Embryonic facial prominence (tissue), 1 donor: ENCODE results near the gene GANAB.
"Not testable (repeated sequence)": the region's sequence is repeated elsewhere in the genome, so short reads cannot be mapped to it uniquely, and the experiment has no call there.

Source experiments
- DNase-seq: peaks from one replicate; pipeline ENCODE4 v3.0.0-alpha.2; 2016; ENCODE audit errors: extremely low spot score

Gene GANAB

GRCh38 chr11:62645946-62646824 is at the start of gene GANAB:
TSS of gene GANAB (minus strand) at chr11:62646613. CDS start at chr11:62646599, 14 bp downstream.
- DNase-seq: peak; percentile 96

DNA sequence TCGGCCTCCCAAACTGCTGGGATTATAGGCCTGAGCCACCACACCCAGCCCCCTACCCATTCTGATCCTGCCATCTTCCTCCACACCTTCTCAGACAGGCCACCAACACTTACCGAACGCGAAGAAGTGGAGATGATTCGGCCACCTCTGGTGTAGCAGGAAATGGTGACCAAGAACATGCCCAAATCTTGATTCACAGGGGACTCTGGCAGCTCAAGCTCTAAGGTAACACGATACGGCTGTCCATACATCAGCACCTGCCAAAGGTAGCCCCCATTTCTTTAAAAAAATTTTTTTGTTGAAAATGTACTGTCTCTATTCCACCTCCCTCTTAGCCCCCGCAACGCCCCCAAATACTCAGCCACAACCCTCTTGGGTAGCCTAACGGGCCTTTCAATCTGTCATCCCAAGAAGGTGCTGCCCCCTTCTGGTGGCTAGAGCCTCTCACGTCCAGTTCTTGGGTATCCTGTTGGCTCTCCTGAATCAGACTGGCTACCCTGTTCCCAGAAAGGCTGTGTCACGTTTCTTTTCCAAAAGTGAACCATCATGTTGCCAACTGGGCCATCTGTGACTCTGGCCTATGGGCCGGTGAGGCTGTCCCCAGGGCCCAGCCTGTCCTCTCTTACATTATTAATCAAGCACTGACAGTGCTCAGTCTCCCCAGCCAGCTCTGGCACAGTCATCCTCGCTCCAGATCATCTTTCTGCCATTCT is 48.2 kb upstream of the GANAB start:
- no peak for DNase-seq

DNA sequence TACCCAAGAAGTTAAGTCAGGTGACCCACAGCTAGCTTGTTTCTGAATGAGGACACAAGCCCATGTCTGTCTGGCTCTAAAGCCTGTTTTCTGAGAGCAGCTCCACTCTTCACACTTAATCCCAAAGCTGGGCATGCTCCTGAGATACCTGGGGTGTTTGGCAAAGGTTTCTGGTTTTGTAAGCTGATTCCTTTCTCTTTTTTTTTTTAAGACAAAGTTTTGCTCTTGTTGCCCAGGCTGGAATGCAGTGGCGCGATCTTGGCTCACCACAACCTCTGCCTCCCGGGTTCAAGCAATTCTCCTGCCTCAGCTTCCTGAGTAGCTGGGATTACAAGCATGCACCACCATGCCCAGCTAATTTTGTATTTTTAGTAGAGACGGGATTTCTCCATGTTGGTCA is 47.2 kb upstream of the GANAB start:
- not testable (repeated sequence) for DNase-seq

DNA sequence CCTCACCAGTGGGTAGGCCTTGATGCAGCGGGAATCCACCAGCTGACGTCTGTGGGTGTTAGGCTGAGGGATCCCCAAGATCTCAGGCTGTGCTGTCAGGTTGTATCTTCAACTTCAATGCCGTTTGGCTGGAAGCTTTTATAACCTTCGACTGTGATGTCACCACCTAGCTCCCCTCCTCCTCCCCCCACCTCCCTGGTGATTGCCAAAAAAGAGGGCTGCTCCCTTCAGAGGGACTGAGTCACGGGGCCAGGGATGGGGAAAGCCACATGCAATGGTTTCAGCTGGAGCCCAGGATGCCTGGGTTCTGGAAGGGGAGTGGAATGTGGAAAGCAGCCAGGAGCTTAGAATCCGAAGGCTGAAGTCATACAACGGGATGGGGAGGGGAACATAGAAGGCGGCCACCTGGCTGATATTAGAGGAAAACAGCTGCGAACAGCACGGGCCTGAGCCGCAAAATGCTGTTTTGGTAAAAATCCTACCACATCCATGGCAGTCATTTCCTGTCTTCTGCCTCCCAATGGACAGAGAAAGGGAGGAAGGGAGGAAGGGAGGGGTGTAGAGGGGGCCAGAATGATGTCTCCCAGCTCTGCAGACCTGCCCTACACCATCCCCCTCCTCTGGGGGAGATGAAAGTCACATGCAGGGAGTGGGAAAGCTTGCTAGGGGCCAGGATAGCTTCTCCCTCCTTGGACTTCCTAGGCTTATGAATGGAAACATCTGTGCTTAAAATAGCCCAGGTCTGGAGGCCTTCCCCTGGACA is 43.2 kb upstream of the GANAB start, which contains the start of gene LRRN4CL:
LRRN4CL (minus strand) TSS at position 110 of the 763 bp plus-strand sequence. CDS start 1,022 bp downstream, outside the sequence.
- no peak for DNase-seq

DNA sequence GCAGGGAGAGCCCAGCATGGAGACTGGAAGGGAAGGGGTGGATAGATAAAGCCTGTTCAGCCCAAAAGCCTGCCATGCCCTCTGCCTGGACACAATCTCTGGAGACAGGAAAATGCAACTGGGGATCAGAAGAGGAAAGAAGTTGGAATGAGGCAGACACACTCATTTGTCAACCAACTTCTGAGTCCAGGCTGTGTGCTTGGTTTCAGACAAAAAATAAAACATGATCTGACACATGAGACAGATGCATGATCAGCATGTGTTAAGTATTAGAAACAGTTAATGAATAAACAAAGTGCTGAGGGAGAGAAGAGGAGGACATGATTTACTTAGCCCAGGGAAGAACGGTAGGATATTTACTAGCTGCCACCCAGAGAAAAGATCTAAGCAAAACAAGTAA is 42.1 kb upstream of the GANAB start:
- no peak for DNase-seq

DNA sequence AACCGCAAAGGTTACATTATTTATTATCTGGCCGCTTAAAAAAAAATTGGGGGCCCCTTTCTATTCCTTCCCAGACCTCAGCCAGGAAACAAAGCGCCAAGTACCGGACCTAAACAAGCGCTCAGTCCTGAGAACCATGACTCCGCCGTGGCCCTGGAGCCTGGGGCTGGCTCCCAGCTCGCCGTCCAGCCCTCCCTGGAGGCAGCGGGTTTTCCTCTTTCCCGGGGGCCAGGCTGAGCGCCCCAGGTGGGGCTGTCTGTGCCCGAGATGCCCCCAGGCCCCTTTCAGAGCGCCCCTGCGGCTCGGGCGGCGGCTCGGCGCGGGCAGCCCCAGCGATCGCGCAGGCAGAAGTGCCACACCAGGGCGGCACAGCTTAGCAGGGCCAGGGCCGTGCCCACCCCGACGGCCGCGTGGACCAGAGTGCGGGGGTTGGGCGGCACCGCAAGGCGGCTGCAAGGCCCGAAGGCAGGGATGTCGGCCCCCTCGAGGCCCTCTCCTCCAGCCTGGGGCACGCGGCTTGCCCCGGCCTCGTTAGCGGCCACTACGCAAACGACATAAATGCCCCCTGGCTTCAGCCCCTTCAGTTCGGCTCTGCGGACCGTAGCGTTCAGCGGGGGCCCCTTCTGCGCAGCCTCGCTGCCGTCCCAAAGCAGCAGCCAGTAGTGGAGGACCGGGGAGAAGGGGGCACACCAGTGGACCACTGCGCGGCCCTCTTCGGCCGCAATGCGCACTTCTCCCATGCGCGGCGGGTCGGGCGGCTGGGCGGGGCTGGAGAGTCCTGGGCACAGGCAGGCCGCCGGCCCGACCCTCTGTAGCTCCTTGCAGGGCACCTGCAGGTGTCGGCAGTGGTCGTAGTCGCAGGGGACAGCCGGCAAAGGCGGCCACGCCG is 41.3 kb upstream of the GANAB start:
- no peak for DNase-seq

DNA sequence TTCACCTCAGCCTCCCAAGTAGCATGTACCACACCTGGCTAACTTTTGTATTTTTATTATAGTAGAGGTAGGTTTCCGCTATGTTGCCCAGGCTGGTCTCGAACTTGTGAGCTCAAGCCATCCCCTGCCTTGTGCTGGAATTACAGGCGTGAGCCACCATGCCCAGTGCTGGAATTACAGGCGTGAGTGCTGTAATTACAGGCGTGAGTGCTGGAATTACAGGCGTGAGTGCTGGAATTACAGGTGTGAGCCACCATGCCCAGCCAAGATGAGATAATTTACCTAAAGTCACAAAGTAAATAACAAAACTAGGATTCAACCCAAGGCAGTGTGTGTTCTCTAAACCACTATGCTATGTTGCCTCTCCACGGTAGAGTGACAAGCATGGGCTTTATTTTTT is 36.1 kb upstream of the GANAB start:
- no peak for DNase-seq

DNA sequence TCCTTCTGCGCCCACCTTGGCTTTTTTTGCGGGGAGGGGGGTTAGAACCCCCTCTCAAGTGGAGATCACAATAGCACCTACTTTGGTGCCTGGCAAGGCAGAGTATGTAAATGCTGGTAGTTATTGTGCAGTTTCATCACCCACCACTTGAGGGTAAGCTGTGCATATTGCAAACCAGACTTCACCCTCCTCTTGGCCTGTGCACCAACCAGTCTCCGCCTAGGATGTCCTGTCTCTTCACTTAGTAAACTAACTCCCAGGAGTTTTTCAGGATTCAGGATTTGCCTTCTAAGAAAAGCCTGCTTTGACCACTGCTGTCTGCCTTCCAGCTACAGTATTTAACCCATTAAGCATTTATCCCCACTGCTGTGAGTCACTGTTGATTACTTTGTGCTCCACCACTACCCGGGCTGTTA is 34.4 kb upstream of the GANAB start:
- no peak for DNase-seq

GRCh38 chr11:62678770-62679696 is 32.6 kb upstream of the GANAB start, which contains the start of gene UBXN1:
TSS of gene UBXN1 (minus strand) at chr11:62679073. CDS start at chr11:62678923, 150 bp downstream.
- DNase-seq: peak; percentile 86

DNA sequence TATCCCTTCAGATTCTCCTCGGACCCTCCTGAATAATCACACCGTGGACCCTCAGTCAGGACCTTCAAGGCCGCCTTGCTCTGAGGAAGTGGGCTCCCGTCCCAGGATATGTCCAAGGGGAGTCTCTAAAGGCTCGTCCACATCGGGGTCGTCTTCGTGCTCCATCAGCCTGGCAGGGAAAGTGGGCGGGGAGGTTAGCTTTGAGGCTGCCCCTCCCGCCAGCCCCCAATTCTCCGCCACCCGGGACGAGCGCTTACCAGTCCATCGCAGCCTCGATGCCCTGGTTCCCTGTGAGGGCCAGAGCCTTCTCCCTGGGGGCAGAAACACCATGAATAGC is 32.0 kb upstream of the GANAB start:
- no peak for DNase-seq

DNA sequence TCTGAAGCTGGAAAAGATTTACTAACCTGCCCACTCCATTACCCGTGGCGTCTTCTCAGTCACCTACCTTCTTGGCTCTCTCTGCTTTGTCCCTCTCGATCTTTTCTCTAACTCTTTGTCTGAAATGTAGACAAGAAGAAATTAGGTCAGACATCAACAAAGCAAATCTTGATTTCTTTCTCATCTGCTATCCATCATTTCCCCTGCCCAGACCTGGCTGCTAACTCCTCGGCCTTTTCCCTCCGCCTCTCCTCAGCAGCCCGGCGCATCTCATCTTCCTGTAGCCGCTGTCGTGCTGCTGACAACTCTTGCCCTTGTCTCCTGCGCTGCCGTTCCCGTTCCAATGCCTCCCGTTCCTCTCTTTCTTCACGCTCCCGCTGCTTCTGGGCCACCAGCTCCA is 31.3 kb upstream of the GANAB start:
- no peak for DNase-seq

DNA sequence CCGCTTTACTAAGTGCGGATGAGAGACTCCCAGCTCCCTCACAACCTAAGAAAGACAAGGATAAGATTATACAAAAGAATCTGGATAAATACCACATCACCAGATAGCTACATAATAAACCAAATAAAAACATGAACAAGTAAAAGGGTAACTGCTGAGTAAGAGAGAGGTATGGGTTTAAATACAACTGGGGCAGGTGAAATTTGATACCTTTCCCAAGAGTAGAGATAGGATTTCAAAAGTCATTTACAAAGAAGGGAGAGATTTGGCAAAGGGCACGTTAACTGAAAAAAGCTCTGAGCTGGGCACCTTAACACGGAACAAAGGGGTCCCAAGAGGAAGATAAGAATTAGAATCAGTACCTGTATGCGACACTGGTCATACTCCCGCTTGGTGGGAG is 30.7 kb upstream of the GANAB start:
- no peak for DNase-seq

DNA sequence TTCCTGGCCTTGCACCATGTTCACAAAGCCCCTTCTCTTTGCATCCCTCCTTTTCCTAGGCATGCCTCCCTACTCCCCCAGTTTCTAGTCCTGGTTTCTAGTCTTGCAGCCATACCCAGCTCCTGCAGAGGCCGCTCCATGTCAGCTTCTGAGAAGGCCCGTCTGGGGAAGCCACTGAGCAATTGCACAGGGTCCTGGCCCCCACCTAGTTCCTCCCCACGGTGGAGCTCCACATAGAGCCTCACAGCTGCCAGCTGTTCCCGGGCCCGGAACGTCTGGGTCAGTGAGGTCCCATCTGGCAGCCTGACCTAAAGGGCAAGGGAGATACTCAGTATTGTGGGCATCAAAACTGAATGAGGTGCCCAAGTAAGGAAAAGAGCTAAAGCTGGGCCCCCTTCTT is 30.3 kb upstream of the GANAB start:
- DNase-seq: no peak

DNA sequence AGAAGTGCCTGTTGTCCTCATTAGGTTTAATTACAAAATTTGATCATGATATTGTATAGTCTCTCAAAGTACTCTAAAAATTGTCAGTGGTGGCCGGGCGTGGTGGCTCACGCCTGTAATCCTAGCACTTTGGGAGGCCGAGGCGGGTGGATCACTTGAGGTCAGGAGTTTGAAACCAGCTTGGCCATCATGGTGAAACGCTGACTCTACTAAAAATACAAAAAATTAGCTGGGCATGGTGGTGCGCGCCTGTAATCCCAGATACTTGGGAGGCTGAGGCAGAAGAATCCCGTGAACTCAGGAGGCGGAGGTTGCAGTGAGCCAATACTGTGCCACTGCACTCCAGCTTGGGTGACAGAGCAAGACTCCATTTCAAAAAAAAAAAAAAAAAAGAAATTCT is 29.0 kb upstream of the GANAB start:
- not testable (repeated sequence) for DNase-seq

- no peak for DNase-seq
Measured at GRCh38 chr11:62673196-62673525, 26.7 kb upstream of the GANAB start.

DNA sequence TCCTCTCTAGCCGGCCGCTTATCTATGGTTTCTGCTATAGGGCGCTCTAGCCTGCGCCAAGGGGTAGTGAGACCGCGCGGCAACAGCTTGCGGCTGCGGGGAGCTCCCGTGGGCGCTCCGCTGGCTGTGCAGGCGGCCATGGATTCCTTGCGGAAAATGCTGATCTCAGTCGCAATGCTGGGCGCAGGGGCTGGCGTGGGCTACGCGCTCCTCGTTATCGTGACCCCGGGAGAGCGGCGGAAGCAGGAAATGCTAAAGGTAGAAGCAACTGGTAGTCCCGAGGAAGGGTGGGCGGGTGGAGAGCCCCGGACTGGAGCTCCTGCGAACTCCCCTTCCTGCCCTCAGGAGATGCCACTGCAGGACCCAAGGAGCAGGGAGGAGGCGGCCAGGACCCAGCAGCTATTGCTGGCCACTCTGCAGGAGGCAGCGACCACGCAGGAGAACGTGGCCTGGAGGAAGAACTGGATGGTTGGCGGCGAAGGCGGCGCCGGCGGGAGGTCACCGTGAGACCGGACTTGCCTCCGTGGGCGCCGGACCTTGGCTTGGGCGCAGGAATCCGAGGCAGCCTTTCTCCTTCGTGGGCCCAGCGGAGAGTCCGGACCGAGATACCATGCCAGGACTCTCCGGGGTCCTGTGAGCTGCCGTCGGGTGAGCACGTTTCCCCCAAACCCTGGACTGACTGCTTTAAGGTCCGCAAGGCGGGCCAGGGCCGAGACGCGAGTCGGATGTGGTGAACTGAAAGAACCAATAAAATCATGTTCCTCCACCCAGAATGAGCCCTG is 25.4 kb upstream of the GANAB start, which contains the start of the genes LBHD1 and UQCC3:
LBHD1 (minus strand) TSS at position 660 of the 782 bp plus-strand sequence. CDS start 2,236 bp downstream, outside the sequence.
UQCC3 (plus strand) TSS at position 66 of the 782 bp plus-strand sequence; CDS start at position 139, 73 bp downstream.
- DNase-seq: peak; percentile 74

- DNase-seq: peak; percentile 31
Measured at GRCh38 chr11:62671236-62671607, 24.8 kb upstream of the GANAB start.

DNA sequence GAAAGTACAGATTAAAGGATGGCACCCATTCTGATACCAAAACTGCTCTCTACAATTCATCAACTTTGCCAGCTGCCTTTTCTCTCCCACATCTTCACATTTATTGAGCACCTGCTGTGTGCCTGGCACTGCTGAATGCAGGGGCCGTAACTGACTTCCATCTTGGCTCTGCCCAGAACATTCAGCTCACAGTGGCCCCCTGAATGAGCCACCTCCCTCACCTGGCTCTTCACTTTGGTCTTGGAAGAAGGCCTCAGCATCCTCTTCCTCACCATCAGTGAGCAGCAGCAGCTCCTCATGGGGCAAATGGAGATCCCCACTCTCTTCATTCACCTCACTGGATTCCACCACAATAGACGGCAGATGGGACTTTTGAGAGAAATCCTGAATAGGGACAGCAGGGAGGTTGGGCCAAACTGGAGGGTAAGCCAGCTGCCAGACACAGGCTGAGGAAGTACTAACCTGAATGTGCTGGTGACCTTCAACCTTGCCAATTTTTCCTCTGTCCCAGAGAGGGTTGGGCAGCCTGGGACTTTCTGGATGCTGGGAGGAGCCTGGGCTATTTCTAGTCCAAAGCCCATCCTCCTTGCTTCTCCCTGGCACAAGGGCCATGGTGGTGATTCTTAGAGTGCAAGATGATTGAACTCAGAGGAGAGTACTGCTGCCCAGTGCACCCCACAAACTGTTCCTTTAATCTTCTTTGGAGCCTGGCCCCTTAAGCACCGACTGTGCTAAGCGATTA is 23.2 kb upstream of the GANAB start:
- no peak for DNase-seq
